Uterus (tissue), 4 donors: Measurements from ENCODE around the gene PML. TPM values are rescaled to one million over a fixed set of nuclear protein-coding genes. Genes with fewer than 3 reads are reported as not detected.
A peak's percentile ranks its signal among the peaks of the same experiment; 100 is the strongest.

Experiments
- DNase-seq, 2 donors: peaks; one replicate each; pipeline ENCODE4 v3.0.0-alpha.2; 2019 to 2020
- H3K27ac ChIP-seq, 2 donors: fragments of 200-600 bp; sonication (generic); 1 replicate in 1 of 2; 2 replicates in 1 of 2; pipeline ENCODE4 v1.5.1; 2016 to 2018
- H3K27me3 ChIP-seq, 2 donors: fragments of 200-600 bp; sonication (generic); one replicate each; pipeline ENCODE4 v1.5.1; 2018 to 2019; ENCODE audit warnings: control low read depth in 1 of 2
- H3K36me3 ChIP-seq, 2 donors: fragments of 200-600 bp; sonication (generic); one replicate each; pipeline ENCODE4 v1.5.1; 2019; ENCODE audit warnings: control low read depth in 1 of 2
- H3K4me1 ChIP-seq, 2 donors: fragments of 200-600 bp; sonication (generic); one replicate each; pipeline ENCODE4 v1.5.1; 2018 to 2019; ENCODE audit warnings: control low read depth in 1 of 2
- H3K4me3 ChIP-seq, 2 donors: fragments of 200-600 bp; sonication (generic); 1 replicate in 1 of 2; 2 replicates in 1 of 2; pipeline ENCODE4 v1.5.1; 2018 to 2019; ENCODE audit warnings: mild to moderate bottlenecking in 1 of 2
- H3K9me3 ChIP-seq, 2 donors: fragments of 200-600 bp; sonication (generic); one replicate each; pipeline ENCODE4 v1.5.1; 2019; ENCODE audit warnings: control low read depth in 1 of 2
- CTCF ChIP-seq, 4 experiments: fragments of 200-600 bp in 2 of 4; fragments of 450-650 bp in 2 of 4; sonication (generic) in 2 of 4; IDR thresholded peaks; one replicate each; pipeline ENCODE4 v1.5.1; 2016 to 2019; ENCODE audit warnings: antibody characterized with exemption in 4 of 4, mild to moderate bottlenecking in 2 of 4, moderate library complexity in 1 of 4
- POLR2A ChIP-seq, 2 donors: fragments of 450-650 bp; IDR thresholded peaks; one replicate each; pipeline ENCODE4 v1.6.1; 2016; ENCODE audit warnings: antibody characterized with exemption in 2 of 2, mild to moderate bottlenecking in 1 of 2, moderate library complexity in 1 of 2
- intact Hi-C: fragments of 100-400 bp; cut with DNase I; formaldehyde crosslinking; loops from one replicate; pipeline ENCODE4 v1.15.1; 2023; ENCODE audit warnings: low total_unique reads
- total RNA-seq, 4 donors: library from RNA; depleted of rRNA in 3 of 4; stranded (reverse); fragments of >200 nt in 3 of 4; gene quantifications; one replicate each; pipeline versions ENCODE4 v1.1.0 to v1.2.4, GENCODE V29; 2014 to 2023
- donor health status: DM: yes; HTN: yes; CAD: no.

Gene PML
- total RNA-seq, 4 donors from 2014 or later, result 39.0 to 118 (median 78.3) TPM

- intact Hi-C loops, result no loop called here
- Histone ChIP-seq H3K36me3 (no peaks in the 10 kb centered on the region), H3K27ac (peak overlapping the region; percentile 44 to 77), H3K4me3 (no peak overlapping the region), H3K9me3 (no peaks in the 10 kb centered on the region), H3K4me1 (peaks cover 7 to 16% of the 10 kb centered on the region in 2 donors), H3K27me3 (no peaks in the 10 kb centered on the region)
- TF ChIP-seq POLR2A (IDR thresholded peaks at IDR 0.05), result no peak
- no peak for TF ChIP-seq CTCF (IDR thresholded peaks at IDR 0.05)
- DNase-seq, result no peak
Measured at GRCh38 chr15:73985101-73985873, 9.2 kb upstream of the PML start.

- intact Hi-C loops, result no loop called here
- peaks cover 7 to 25% of the 10 kb centered on the region in 2 donors for H3K4me1 ChIP-seq
- no peaks in the 10 kb centered on the region for H3K9me3 ChIP-seq
- H3K27ac ChIP-seq, result peak overlapping the region; percentile 8 to 77
- H3K4me3 ChIP-seq, result no peak overlapping the region
- no peaks in the 10 kb centered on the region for H3K36me3 ChIP-seq
- TF ChIP-seq CTCF (IDR thresholded peaks at IDR 0.05), result no peak
- TF ChIP-seq POLR2A (IDR thresholded peaks at IDR 0.05), result no peak
- no peak for DNase-seq
- no peaks in the 10 kb centered on the region for H3K27me3 ChIP-seq
Measured at GRCh38 chr15:73986055-73986775, 8.3 kb upstream of the PML start.

- Histone ChIP-seq H3K36me3 (no peaks in the 10 kb centered on the region), H3K4me1 (peaks cover 7 to 25% of the 10 kb centered on the region in 2 donors), H3K27ac (peak overlapping the region; percentile 8 to 77), H3K27me3 (no peaks in the 10 kb centered on the region), H3K9me3 (no peaks in the 10 kb centered on the region), H3K4me3 (no peak overlapping the region)
- no peak for TF ChIP-seq POLR2A (IDR thresholded peaks at IDR 0.05)
- TF ChIP-seq CTCF (IDR thresholded peaks at IDR 0.05), result no peak
- intact Hi-C loops, result no loop called here
- DNase-seq, result no peak
Measured at GRCh38 chr15:73986776-73987056, 7.8 kb upstream of the PML start.

GRCh38 chr15:73987250-73987649 is 7.3 kb upstream of the PML start:
- DNase-seq, result no peak
- intact Hi-C loops, result no loop called here
- H3K27me3 ChIP-seq, result no peaks in the 10 kb centered on the region
- TF ChIP-seq POLR2A (IDR thresholded peaks at IDR 0.05) (no peak), CTCF (IDR thresholded peaks at IDR 0.05) (no peak)
- H3K27ac ChIP-seq, result peak overlapping the region; percentile 8 to 77
- no peaks in the 10 kb centered on the region for H3K9me3 ChIP-seq
- no peaks in the 10 kb centered on the region for H3K36me3 ChIP-seq
- H3K4me1 ChIP-seq, result peaks cover 7 to 21% of the 10 kb centered on the region in 2 donors
- no peak overlapping the region for H3K4me3 ChIP-seq
